HG03571 (cell line): ENCODE results near the gene MEN1.
A peak's percentile ranks its signal among the peaks of the same experiment; 100 is the strongest.

Experiments
- ATAC-seq: cut with Tn5 transposase; IDR thresholded peaks from one replicate; pipeline ENCODE4 v1.9.1; 2021; ENCODE audit not compliant: unreplicated experiment

Gene MEN1

GRCh38 chr11:64788321-64789215 lies 21.8 kb downstream of the MEN1 start:
- ATAC-seq, result no peak

GRCh38 chr11:64787526-64788320 lies 22.6 kb downstream of the MEN1 start:
- ATAC-seq, result no peak

GRCh38 chr11:64786308-64786707 lies 24.0 kb downstream of the MEN1 start:
- ATAC-seq, result no peak

GRCh38 chr11:64784813-64785581 lies 25.4 kb downstream of the MEN1 start:
- no peak for ATAC-seq

- ATAC-seq, result peak; percentile 78
Measured at GRCh38 chr11:64778473-64779298, 31.7 kb downstream of the MEN1 start, which contains the start of gene SF1. Gene SF1, minus strand, starts transcription at chr11:64778542. Its CDS starts 150 bp downstream, at chr11:64778392.

- ATAC-seq, result no peak
Measured at GRCh38 chr11:64778223-64778472, 32.2 kb downstream of the MEN1 start.

- peak; percentile 4 for ATAC-seq
Measured at GRCh38 chr11:64777449-64778222, 32.7 kb downstream of the MEN1 start.

GRCh38 chr11:64776875-64777274 lies 33.5 kb downstream of the MEN1 start:
- no peak for ATAC-seq

- no peak for ATAC-seq
Measured at GRCh38 chr11:64776425-64776824, 33.9 kb downstream of the MEN1 start.

- no peak for ATAC-seq
Measured at GRCh38 chr11:64774144-64774543, 36.2 kb downstream of the MEN1 start.

GRCh38 chr11:64772303-64773018 lies 37.9 kb downstream of the MEN1 start:
- no peak for ATAC-seq

- no peak for ATAC-seq
Measured at GRCh38 chr11:64771861-64772260, 38.5 kb downstream of the MEN1 start.

- ATAC-seq, result no peak
Measured at GRCh38 chr11:64770120-64770519, 40.2 kb downstream of the MEN1 start.

- no peak for ATAC-seq
Measured at GRCh38 chr11:64769283-64769682, 41.1 kb downstream of the MEN1 start.

- no peak for ATAC-seq
Measured at GRCh38 chr11:64768300-64768694, 42.1 kb downstream of the MEN1 start.

GRCh38 chr11:64767344-64768299 lies 42.7 kb downstream of the MEN1 start:
- no peak for ATAC-seq

- ATAC-seq, result no peak
Measured at GRCh38 chr11:64766881-64767280, 43.5 kb downstream of the MEN1 start.
